Vagina (tissue), 2 donors: ENCODE data around the gene EIF3I.

ENCODE experiments used
- POLR2A ChIP-seq, 2 donors: fragments of 450-650 bp; IDR thresholded peaks; one replicate each; pipeline ENCODE4 v1.6.1; 2017; ENCODE audit warnings: antibody characterized with exemption in 2 of 2, mild to moderate bottlenecking in 2 of 2, moderate library complexity in 2 of 2
- TF ChIP-seq, protein P1 (sequence below), 3 experiments: fragments of 450-650 bp in 2 of 3; fragments of 200-600 bp in 1 of 3; sonication (generic) in 1 of 3; IDR thresholded peaks; one replicate each; pipeline ENCODE4 v1.5.1; 2017 to 2019; ENCODE audit warnings: antibody characterized with exemption in 3 of 3, mild to moderate bottlenecking in 2 of 3, moderate library complexity in 2 of 3

DNA sequence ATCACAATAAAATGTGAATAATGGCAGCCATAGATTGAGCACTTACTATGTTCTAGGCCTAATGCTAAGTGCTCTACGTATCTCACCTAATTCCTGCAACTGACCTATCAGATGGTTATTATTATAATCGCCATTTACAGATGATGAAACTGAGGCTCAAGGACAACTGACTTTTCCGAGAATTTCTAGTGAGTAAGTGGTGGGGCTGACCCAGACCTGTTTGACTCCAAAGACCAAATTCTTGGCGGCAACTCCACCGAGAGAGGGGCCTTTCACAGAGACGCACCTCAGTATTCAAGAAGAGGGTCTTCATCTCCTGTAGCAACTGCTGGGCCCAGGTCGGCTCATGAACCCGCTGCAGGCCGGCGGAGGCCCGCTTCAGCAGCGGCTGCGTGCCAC, 627 bp upstream of the EIF3I start:
- TF ChIP-seq, protein P1, sequence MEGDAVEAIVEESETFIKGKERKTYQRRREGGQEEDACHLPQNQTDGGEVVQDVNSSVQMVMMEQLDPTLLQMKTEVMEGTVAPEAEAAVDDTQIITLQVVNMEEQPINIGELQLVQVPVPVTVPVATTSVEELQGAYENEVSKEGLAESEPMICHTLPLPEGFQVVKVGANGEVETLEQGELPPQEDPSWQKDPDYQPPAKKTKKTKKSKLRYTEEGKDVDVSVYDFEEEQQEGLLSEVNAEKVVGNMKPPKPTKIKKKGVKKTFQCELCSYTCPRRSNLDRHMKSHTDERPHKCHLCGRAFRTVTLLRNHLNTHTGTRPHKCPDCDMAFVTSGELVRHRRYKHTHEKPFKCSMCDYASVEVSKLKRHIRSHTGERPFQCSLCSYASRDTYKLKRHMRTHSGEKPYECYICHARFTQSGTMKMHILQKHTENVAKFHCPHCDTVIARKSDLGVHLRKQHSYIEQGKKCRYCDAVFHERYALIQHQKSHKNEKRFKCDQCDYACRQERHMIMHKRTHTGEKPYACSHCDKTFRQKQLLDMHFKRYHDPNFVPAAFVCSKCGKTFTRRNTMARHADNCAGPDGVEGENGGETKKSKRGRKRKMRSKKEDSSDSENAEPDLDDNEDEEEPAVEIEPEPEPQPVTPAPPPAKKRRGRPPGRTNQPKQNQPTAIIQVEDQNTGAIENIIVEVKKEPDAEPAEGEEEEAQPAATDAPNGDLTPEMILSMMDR (IDR thresholded peaks at IDR 0.05), result no peak
- TF ChIP-seq POLR2A (IDR thresholded peaks at IDR 0.05), result no peak
